ENCODE measurements around the gene PTPRCAP. TPM values are rescaled to one million over a fixed set of nuclear protein-coding genes. Genes with fewer than 3 reads are reported as not detected.

PTPRCAP gene
- polyA plus RNA-seq, 1 donor (not counting 4 experiments of a cell fraction or from before 2014, with no cell fraction given), result not detected

- H3K9me3 ChIP-seq (ENCODE audit: control insufficient read depth, low read depth, low read length), result no peaks in the 10 kb centered on the region
- H3K9ac ChIP-seq (ENCODE audit: control insufficient read depth, extremely low read depth, insufficient read depth, low read length), result no peak overlapping the region
- no peaks in the 10 kb centered on the region for H3K9me1 ChIP-seq (ENCODE audit: control insufficient read depth, extremely low read depth, insufficient read depth, low read length)
- H3K36me3 ChIP-seq (ENCODE audit: control insufficient read depth in 2 of 2, extremely low read depth in 1 of 2, insufficient read depth in 2 of 2, low read length in 2 of 2), result no peaks in the 10 kb centered on the region
- no peaks in the 10 kb centered on the region for H3K4me1 ChIP-seq (ENCODE audit: control insufficient read depth, extremely low read depth, insufficient read depth, low read length)
- no peak overlapping the region for H3K4me3 ChIP-seq (ENCODE audit: control insufficient read depth in 2 of 3, extremely low read depth in 1 of 3, insufficient read depth in 2 of 3, low read depth in 1 of 3, low read length in 3 of 3)
- no peak overlapping the region for H3K4me2 ChIP-seq (ENCODE audit: control insufficient read depth, extremely low read depth, insufficient read depth, low read depth, low read length)
- dilution Hi-C loops (cut with MboI; ENCODE audit: extremely low pct_ligation_motif_present, low sequenced_read_pairs), result no loop called here
- TF ChIP-seq EZH2 (IDR thresholded peaks at IDR 0.05; ENCODE audit: low read length) (no peak), CTCF (optimal IDR thresholded peaks at IDR 0.05 in 1 of 3, IDR thresholded peaks at IDR 0.05 in 1 of 3, conservative IDR thresholded peaks at IDR 0.05 in 1 of 3; ENCODE audit: extremely low read depth in 1 of 3, insufficient read depth in 2 of 3, low read length in 3 of 3) (no peak)
- FAIRE-seq (no peak), DNase-seq (ENCODE audit: low read depth, low spot score) (no peak)
- no peaks in the 10 kb centered on the region for H3K79me2 ChIP-seq (ENCODE audit: control insufficient read depth, insufficient read depth, low read length)
- no peaks in the 10 kb centered on the region for H4K20me1 ChIP-seq (ENCODE audit: control insufficient read depth, extremely low read depth, insufficient read depth, low read length)
- H2AFZ ChIP-seq (ENCODE audit: control insufficient read depth, low read length), result no peak overlapping the region
- H3K27ac ChIP-seq (ENCODE audit: control insufficient read depth, insufficient read depth, low read length), result no peak overlapping the region
- no peaks in the 10 kb centered on the region for H3K27me3 ChIP-seq (ENCODE audit: control insufficient read depth, extremely low read depth, insufficient read depth, low read length)
These were observed 14.1 kb upstream of the PTPRCAP start for GRCh38 chr11:67451658-67451976.

- DNase-seq (ENCODE audit: low read depth, low spot score) (no peak), FAIRE-seq (no peak)
- dilution Hi-C loops (cut with MboI; ENCODE audit: extremely low pct_ligation_motif_present, low sequenced_read_pairs), result no loop called here
- H3K27me3 ChIP-seq (ENCODE audit: control insufficient read depth, extremely low read depth, insufficient read depth, low read length), result no peaks in the 10 kb centered on the region
- H3K4me2 ChIP-seq (ENCODE audit: control insufficient read depth, extremely low read depth, insufficient read depth, low read depth, low read length), result no peak overlapping the region
- no peak overlapping the region for H3K9ac ChIP-seq (ENCODE audit: control insufficient read depth, extremely low read depth, insufficient read depth, low read length)
- no peak overlapping the region for H3K27ac ChIP-seq (ENCODE audit: control insufficient read depth, insufficient read depth, low read length)
- no peaks in the 10 kb centered on the region for H3K4me1 ChIP-seq (ENCODE audit: control insufficient read depth, extremely low read depth, insufficient read depth, low read length)
- no peaks in the 10 kb centered on the region for H3K79me2 ChIP-seq (ENCODE audit: control insufficient read depth, insufficient read depth, low read length)
- H3K4me3 ChIP-seq (ENCODE audit: control insufficient read depth in 2 of 3, extremely low read depth in 1 of 3, insufficient read depth in 2 of 3, low read depth in 1 of 3, low read length in 3 of 3), result no peak overlapping the region
- TF ChIP-seq EZH2 (IDR thresholded peaks at IDR 0.05; ENCODE audit: low read length) (no peak), CTCF (optimal IDR thresholded peaks at IDR 0.05 in 1 of 3, IDR thresholded peaks at IDR 0.05 in 1 of 3, conservative IDR thresholded peaks at IDR 0.05 in 1 of 3; ENCODE audit: extremely low read depth in 1 of 3, insufficient read depth in 2 of 3, low read length in 3 of 3) (no peak)
- no peaks in the 10 kb centered on the region for H3K36me3 ChIP-seq (ENCODE audit: control insufficient read depth in 2 of 2, extremely low read depth in 1 of 2, insufficient read depth in 2 of 2, low read length in 2 of 2)
- no peak overlapping the region for H2AFZ ChIP-seq (ENCODE audit: control insufficient read depth, low read length)
- no peaks in the 10 kb centered on the region for H3K9me1 ChIP-seq (ENCODE audit: control insufficient read depth, extremely low read depth, insufficient read depth, low read length)
- H3K9me3 ChIP-seq (ENCODE audit: control insufficient read depth, low read depth, low read length), result no peaks in the 10 kb centered on the region
- no peaks in the 10 kb centered on the region for H4K20me1 ChIP-seq (ENCODE audit: control insufficient read depth, extremely low read depth, insufficient read depth, low read length)
These were observed 13.5 kb upstream of the PTPRCAP start for GRCh38 chr11:67450796-67451657.

Measured in keratinocyte (primary cell).